Aorta (tissue), 5 donors: ENCODE data around the gene AAR2. TPM values are rescaled to one million over a fixed set of nuclear protein-coding genes. Genes with fewer than 3 reads are reported as not detected.

Experiments used
- ATAC-seq: fragments of 200-7000 bp; cut with Tn5 transposase; one replicate; pipeline ENCODE4 v1.9.1; 2022; ENCODE audit warnings: moderate library complexity; ENCODE audit not compliant: low FRiP score
- DNase-seq, 2 donors: peaks; one replicate each; pipeline ENCODE4 v3.0.0-alpha.2; 2020
- H3K27ac ChIP-seq, 2 donors: one replicate each; pipeline ENCODE4 v1.5.1; 2013; ENCODE audit warnings: low read length in 2 of 2, mild to moderate bottlenecking in 2 of 2, moderate library complexity in 2 of 2, control low read depth in 1 of 2, inconsistent platforms in 1 of 2, low read depth in 1 of 2
- H3K27me3 ChIP-seq, 2 donors: one replicate each; pipeline ENCODE4 v1.6.1; 2013; ENCODE audit warnings: control low read depth in 1 of 2, low read length in 1 of 2, mild to moderate bottlenecking in 1 of 2, moderate library complexity in 1 of 2; ENCODE audit not compliant: insufficient read depth in 2 of 2, control insufficient read depth in 1 of 2
- H3K36me3 ChIP-seq, 2 donors: one replicate each; pipeline ENCODE4 v1.6.1; 2013; ENCODE audit warnings: control low read depth in 1 of 2, low read length in 1 of 2, mild to moderate bottlenecking in 1 of 2; ENCODE audit not compliant: insufficient read depth in 2 of 2, control insufficient read depth in 1 of 2
- H3K4me1 ChIP-seq, 2 donors: one replicate each; pipeline ENCODE4 v1.6.1; 2013; ENCODE audit warnings: low read length in 2 of 2, control low read depth in 1 of 2, mild to moderate bottlenecking in 1 of 2, moderate library complexity in 1 of 2; ENCODE audit not compliant: insufficient read depth in 2 of 2, control insufficient read depth in 1 of 2
- H3K4me3 ChIP-seq, 2 donors: one replicate each; pipeline ENCODE4 v1.5.1; 2013; ENCODE audit warnings: low read length in 2 of 2, control low read depth in 1 of 2, mild to moderate bottlenecking in 1 of 2
- H3K9me3 ChIP-seq: one replicate; pipeline ENCODE4 v1.6.1; 2013; ENCODE audit warnings: mild to moderate bottlenecking, low read length; ENCODE audit not compliant: control insufficient read depth
- WGBS, 2 donors: extraction: QIAGEN DNeasy Blood & Tissue Kit; methylation state at CpG; one replicate each; pipeline ENCODE4 v1.1.7; 2013; 5-methylcytosine and 5-hydroxymethylcytosine counted together
- intact Hi-C, 2 donors: fragments of 100-400 bp; cut with DNase I; formaldehyde crosslinking; loops; one replicate each; pipeline versions ENCODE4 v1.14.2 to v1.15.0; 2022
- polyA plus RNA-seq, 2 donors: library from polyadenylated mRNA; stranded (reverse); fragments of 200-250 nt; gene quantifications; one replicate each; pipeline ENCODE4 v1.2.3, GENCODE V29; 2013
- total RNA-seq, 2 donors: library from RNA; stranded (reverse); fragmentation: NEBNext Ultra II Directional; extraction: Animal tissue kit (Norgen Biotek cat#: 25700); gene quantifications; one replicate each; pipeline ENCODE4 v1.2.1, GENCODE V29; 2021
- donor health status: healthy with polysubstance abuse.
- donor health status: Bipolar disorder and iron deficiency.
- donor health status: DM: no; HTN: no; CAD: no.
- donor health status: DM: no; HTN: no; CAD: no.
- donor health status: DM: yes; HTN: yes; CAD: no.

The AAR2 gene
- total and polyA plus RNA-seq, 4 donors, result 7.9 to 23.9 (median 19.7) TPM

- no peak for ATAC-seq
- H3K27me3 ChIP-seq, result no peaks in the 10 kb centered on the region
- WGBS, 2 donors, result 47 to 62% methylated on average over 9 to 10 of the region's 10 CpGs
- no peaks in the 10 kb centered on the region for H3K9me3 ChIP-seq
- intact Hi-C loops, result no loop called here
- H3K27ac ChIP-seq, result no peak overlapping the region
- no peak overlapping the region for H3K4me3 ChIP-seq
- H3K4me1 ChIP-seq, result no peaks in the 10 kb centered on the region
- H3K36me3 ChIP-seq, result no peaks in the 10 kb centered on the region
- peak in 1 of 2 donors; percentile 56 for DNase-seq
These were observed 32.4 kb downstream of the AAR2 start for GRCh38 chr20:36268440-36269342.

DNA sequence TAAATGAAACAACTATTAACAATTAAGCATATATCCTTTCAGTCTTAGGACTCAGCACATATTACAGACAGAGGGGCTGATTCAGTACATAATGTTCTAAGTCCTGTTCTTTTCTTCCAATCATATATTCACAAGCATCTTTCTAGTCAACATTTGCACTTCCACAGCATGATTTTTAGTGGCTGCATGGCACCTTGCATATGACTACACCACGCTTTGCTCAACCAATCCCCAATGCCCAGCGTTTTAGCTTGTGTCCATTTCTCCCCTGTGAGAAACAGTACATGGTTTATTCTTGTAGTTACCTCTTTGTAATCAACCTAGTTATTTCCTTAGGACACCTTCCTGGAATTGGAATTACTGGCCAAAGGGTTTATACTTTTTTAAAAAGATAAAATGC lies 33.2 kb downstream of the AAR2 start:
- Histone ChIP-seq H3K4me1 (no peaks in the 10 kb centered on the region), H3K9me3 (no peaks in the 10 kb centered on the region), H3K27me3 (no peaks in the 10 kb centered on the region), H3K4me3 (no peak overlapping the region), H3K36me3 (no peaks in the 10 kb centered on the region), H3K27ac (no peak overlapping the region)
- 75 to 82% methylated on average over 2 of the region's 2 CpGs for WGBS, 2 donors
- DNase-seq, result no peak
- intact Hi-C loops, result no loop called here
- ATAC-seq, result no peak

DNA sequence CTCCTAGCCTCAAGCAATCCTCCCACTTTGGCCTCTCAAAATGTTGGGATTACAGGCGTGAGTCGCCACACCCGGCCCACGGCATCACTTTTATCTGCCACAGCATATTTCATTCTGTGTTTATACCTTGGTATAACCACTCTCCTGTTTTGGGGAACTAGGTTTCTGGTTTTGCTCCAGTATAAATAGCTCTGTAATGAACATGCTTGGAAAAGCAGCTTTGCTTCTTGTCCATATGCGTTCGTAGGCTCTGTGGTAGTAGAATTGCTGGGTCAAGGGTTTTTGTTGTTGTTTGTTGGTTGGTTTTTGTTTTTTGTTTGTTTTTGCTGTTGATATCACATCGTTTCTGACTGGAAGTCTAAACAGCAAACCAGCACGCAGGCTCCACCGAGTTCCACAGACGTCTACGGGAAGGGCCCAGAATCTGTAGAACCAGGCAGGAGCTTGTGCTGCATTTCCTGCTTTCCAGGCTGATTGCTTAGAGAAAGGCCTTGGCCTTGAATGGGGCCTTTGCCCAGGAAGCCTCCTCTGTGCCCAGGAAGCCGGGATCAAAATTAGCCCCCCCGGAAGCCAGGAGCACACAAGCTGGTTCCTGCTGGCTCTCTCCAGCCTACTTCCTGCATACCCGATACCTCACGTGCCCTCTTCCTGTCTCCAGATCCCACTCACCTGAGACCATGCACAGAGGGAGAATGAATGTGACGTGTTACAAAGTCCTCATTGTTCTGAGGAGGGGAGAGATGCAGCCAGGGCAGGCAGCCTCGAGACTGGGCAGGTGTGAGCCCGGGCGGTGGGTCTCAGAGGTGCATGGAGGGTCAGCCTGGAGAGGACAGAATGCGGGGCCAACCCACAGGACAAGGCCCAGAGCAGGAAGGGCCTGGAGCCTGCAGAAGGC lies 34.7 kb downstream of the AAR2 start:
- DNase-seq, result peak in 1 of 2 donors; percentile 50

DNA sequence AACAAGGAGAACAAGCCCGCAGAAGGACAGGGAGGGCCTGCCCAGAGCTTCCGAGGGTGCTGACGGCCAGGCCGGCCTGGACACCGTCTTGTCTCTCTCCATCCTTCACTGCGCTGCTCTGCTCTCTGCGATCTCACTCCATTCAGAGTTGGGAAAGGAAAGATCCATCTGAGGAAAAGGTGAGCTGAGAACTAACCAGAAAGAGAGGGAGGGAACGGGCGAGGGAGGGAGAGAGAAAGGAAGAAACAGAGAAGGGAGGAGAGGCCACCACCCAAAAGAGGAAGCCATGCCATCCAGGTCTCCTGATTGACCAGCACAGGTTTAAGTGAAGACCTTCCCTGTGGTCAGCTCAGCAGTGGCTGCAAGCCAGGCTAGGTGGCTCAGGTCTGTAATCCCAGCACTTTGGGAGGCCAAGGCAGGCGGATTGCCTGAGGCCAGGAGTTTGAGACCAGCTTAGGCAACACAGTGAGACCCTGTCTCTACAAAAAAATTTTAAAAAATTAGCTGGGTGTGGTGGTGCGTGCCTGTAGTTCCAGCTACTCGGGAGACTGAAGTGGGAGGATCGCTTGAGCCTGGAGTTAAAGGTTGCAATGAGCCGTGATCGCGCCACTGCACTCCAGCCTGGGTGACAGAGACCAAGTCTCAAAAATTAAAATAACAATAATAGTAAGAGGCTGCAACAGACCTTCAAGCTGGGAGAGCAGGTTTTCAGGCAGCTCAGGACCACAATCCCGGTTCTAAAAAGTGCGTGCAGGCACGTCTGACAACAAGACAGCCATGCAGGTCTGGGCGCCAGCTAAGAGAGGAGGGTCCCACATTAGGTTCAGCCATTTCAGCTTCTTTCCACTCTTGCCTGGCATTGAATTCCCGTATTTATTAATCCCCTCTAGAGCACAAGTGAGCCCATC lies 35.6 kb downstream of the AAR2 start:
- intact Hi-C loops, result loop anchor here in 1 of 2 donors (5.0 kb wide), 1 partner anchor 165 kb away; no protein-coding TSS in a partner anchor
- DNase-seq, result peak in 1 of 2 donors; percentile 32

More for the DNA sequence above, 34.7 kb downstream of the AAR2 start:
- Histone ChIP-seq H3K9me3 (no peaks in the 10 kb centered on the region), H3K27me3 (no peaks in the 10 kb centered on the region), H3K36me3 (no peaks in the 10 kb centered on the region), H3K4me3 (no peak overlapping the region), H3K27ac (no peak overlapping the region), H3K4me1 (no peaks in the 10 kb centered on the region)
- intact Hi-C loops, result loop anchor here in 1 of 2 donors (5.0 kb wide), 1 partner anchor 166 kb away; no protein-coding TSS in a partner anchor
- no peak for ATAC-seq
- 83 to 88% methylated on average over 20 of the region's 20 CpGs for WGBS, 2 donors

GRCh38 chr20:36272547-36273220 lies 36.4 kb downstream of the AAR2 start:
- ATAC-seq (no peak), DNase-seq (peak in 1 of 2 donors; percentile 43)
- WGBS, 2 donors, result 78 to 83% methylated on average over 12 of the region's 12 CpGs
- intact Hi-C loops, result loop anchor here in 1 of 2 donors (5.0 kb wide), 1 partner anchor 165 kb away; no protein-coding TSS in a partner anchor
- H3K4me3 ChIP-seq, result no peak overlapping the region
- H3K27me3 ChIP-seq, result no peaks in the 10 kb centered on the region
- H3K27ac ChIP-seq, result no peak overlapping the region
- no peaks in the 10 kb centered on the region for H3K9me3 ChIP-seq
- H3K4me1 ChIP-seq, result no peaks in the 10 kb centered on the region
- H3K36me3 ChIP-seq, result no peaks in the 10 kb centered on the region

More for the DNA sequence above, 35.6 kb downstream of the AAR2 start:
- H3K9me3 ChIP-seq, result no peaks in the 10 kb centered on the region
- no peak overlapping the region for H3K4me3 ChIP-seq
- ATAC-seq, result no peak
- WGBS, 2 donors, result 89 to 90% methylated on average over 21 of the region's 21 CpGs
- no peaks in the 10 kb centered on the region for H3K36me3 ChIP-seq
- H3K27me3 ChIP-seq, result no peaks in the 10 kb centered on the region
- no peak overlapping the region for H3K27ac ChIP-seq
- H3K4me1 ChIP-seq, result no peaks in the 10 kb centered on the region

- intact Hi-C loops, result loop anchor here in 1 of 2 donors (5.0 kb wide), 1 partner anchor 164 kb away; no protein-coding TSS in a partner anchor
- ATAC-seq (no peak), DNase-seq (peak in 1 of 2 donors; percentile 47)
- no peaks in the 10 kb centered on the region for H3K27me3 ChIP-seq
- no peaks in the 10 kb centered on the region for H3K9me3 ChIP-seq
- no peaks in the 10 kb centered on the region for H3K4me1 ChIP-seq
- no peak overlapping the region for H3K4me3 ChIP-seq
- 51 to 60% methylated on average over 12 of the region's 12 CpGs for WGBS, 2 donors
- H3K36me3 ChIP-seq, result no peaks in the 10 kb centered on the region
- H3K27ac ChIP-seq, result no peak overlapping the region
These were observed 37.3 kb downstream of the AAR2 start for GRCh38 chr20:36273414-36274180.

- Histone ChIP-seq H3K36me3 (no peaks in the 10 kb centered on the region), H3K9me3 (no peaks in the 10 kb centered on the region), H3K4me1 (no peaks in the 10 kb centered on the region), H3K27me3 (no peaks in the 10 kb centered on the region), H3K4me3 (no peak overlapping the region), H3K27ac (no peak overlapping the region)
- intact Hi-C loops, result loop anchor here in 1 of 2 donors (5.0 kb wide), 1 partner anchor 163 kb away; no protein-coding TSS in a partner anchor
- no peak for ATAC-seq
- WGBS, 2 donors, result 35 to 38% methylated on average over 20 of the region's 20 CpGs
- peak in 1 of 2 donors; percentile 43 for DNase-seq
These were observed 38.0 kb downstream of the AAR2 start for GRCh38 chr20:36274181-36274841.
